HG03060 (cell line): ENCODE data around the gene NFKBIE.
"Not testable (repeated sequence)": the region's sequence is repeated elsewhere in the genome, so short reads cannot be mapped to it uniquely, and the experiment has no call there.

Experiments
- ATAC-seq: cut with Tn5 transposase; IDR thresholded peaks from one replicate; pipeline ENCODE4 v1.9.1; 2021; ENCODE audit warnings: low read depth, moderate number of reproducible peaks; ENCODE audit not compliant: unreplicated experiment

NFKBIE gene, protein sequence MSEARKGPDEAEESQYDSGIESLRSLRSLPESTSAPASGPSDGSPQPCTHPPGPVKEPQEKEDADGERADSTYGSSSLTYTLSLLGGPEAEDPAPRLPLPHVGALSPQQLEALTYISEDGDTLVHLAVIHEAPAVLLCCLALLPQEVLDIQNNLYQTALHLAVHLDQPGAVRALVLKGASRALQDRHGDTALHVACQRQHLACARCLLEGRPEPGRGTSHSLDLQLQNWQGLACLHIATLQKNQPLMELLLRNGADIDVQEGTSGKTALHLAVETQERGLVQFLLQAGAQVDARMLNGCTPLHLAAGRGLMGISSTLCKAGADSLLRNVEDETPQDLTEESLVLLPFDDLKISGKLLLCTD

DNA sequence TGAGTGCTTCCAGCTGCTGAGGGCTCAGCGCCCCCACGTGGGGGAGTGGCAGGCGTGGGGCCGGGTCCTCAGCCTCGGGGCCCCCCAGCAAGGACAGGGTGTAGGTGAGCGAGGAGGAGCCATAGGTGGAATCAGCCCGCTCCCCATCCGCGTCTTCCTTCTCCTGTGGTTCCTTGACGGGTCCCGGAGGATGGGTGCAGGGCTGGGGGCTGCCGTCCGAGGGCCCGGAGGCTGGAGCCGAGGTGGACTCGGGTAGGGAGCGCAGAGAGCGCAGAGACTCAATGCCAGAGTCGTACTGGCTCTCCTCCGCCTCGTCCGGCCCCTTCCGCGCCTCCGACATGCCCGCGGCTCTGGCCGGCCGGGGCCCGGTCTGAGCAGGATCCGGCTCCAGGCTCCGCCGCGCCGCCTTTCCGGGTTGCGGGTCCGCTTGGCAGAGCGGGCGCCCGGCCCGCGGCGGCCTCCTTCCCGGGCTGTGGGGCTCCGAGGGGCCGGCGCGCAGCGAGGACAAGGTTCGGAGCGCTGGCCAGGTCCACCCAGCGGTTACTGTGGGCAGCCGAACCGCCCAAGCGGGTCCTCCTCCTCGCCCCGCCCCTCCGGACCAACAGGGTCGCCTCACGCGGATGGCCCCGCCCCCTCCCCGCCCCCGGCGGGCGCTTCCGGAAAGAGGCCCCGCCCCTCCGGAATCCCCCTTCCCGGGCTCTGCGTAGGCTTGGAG, at the start of gene NFKBIE:
TSS of gene NFKBIE (minus strand) at position 545 of the 715 bp plus-strand sequence. CDS start at position 340, 205 bp downstream.
- peak; percentile 4 for ATAC-seq

DNA sequence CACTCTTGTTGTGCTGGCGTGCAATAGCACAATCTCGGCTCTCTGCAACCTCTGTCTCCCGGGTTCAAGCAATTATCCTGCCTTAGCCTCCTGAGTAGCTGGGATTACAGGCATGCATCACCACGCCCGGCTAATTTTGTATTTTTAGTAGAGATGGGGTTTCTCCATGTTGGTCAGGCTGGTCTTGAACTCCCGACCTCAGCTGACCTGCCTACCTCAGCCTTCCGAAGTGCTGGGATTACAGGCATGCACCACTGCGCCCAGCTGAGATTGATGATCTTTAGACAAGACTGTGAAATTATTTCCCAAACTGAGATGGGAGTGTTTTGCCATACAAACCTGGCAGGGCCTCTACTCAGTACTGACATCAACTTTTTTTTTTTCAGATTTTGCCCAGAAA, 49.3 kb upstream of the NFKBIE start:
- not testable (repeated sequence) for ATAC-seq

DNA sequence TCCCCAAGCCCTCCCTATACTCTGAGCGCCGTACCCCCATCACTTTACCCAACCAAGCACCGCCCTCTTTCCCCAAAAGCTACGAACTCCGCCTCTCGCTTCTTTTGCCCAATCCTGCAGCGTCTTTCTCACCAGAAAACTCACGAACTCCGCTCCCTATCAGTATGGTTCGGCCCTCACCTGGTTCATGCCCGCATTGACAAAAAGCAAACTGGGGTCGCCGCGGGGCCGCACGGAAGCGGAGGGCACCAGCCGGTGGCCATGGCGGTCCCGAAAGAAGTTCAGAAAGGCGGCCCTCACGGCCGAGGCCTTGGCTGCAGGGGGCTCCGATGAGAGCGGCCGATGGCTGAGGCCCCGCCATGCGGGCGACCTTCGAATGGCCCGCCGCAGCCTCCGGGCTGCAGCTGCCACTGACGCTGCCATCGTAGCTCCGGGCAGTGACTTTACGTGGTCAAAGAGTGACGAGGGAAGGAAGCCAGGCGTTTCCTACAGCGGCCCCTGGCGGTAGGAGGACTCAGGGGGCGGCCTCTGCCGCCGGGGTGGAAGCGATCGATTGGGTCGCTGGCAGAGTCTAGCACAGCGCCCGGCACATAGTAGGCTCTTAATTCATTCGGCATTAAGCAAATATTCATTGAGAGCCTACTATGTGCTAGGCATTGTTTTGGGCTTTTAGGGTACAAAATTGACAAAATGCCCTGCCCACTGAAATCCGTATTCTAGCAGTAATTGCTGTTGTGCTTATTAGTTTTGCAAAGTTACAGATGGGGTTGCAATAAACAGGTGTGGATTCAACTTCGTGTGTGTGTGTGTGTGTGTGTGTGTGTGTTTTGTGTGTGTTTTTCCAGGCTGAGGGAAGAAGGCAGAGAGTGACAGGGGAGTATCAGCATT, 47.8 kb upstream of the NFKBIE start, which contains the start of gene AARS2:
TSS of gene AARS2 (minus strand) at position 447 of the 888 bp plus-strand sequence. CDS start at position 423, 24 bp downstream.
- ATAC-seq, result peak; percentile 71

DNA sequence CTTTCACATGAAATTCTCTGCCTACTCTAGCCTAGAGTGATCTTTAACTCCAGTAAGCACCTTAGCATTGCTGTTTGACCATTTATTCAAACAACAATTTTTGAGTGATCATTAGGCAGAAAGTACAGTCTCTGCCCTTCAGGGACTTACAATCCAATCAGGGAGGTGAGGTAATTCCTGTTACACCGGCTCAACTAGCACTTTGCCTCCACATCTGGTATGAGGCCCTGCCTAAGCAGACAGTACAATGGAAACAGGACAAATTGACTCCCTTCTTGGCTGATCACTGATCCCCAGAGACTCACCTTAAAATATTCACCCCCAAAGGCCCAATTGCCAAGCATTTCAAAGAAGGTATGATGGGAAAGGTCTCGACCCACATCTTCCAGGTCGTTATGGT, 46.4 kb upstream of the NFKBIE start:
- no peak for ATAC-seq

DNA sequence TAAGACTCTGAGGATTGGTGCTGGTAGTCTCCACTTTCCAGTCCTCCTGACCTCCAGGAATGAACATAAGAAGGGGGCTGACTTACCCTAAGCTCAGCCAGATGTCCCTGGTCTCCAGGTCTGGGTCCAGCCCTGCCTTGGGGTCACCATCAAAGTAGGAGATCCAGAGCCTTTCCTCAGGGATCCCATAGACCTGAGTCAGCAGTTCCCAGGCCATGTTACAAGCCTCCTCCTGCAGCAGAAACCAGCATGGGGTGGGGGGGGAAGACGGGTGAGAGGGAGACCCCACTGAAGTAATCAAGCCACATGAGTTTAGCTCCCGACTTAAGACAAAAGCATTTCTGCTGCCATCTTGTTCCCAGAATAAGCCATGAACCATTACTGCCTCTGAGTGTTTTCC, 46.0 kb upstream of the NFKBIE start:
- ATAC-seq, result no peak

DNA sequence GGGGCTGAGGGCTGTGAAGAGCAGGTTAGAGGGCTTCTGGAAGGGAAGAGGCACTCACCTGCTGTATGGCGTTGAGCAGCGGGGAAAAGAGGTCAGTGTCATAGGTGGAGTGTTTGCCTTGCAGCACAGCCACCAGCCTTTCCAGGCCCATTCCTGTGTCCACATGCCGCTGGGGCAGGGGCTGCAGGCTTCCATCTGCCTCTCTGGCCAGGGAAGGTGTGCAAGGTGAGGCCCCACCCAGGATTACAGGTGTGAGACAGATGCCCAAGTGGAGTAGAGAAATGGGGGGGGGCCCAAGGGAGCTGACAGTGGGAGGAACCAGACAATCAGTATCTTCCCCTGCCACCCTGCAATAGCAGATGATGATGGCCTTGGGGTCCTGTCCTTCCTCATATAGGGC, 44.9 kb upstream of the NFKBIE start:
- ATAC-seq, result no peak

DNA sequence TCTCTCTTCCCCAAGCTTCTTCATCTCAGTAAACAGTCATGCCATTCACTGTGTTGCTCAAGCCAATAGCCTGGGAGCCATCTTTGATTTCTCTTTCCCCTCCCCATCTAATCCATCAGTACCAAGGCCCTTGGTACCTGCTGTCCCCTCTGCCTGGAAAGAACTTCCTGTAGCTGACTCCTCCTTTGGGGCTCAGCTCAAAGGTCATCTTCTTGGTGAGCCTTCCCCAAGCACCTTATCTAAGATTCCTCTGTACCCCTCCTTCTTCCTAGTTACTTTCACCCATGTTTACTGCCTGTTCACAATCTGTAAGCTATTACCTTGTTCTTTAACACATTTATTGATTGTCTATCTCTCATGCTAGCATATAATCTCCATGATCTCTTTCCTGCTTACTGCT, 44.3 kb upstream of the NFKBIE start:
- ATAC-seq, result no peak

DNA sequence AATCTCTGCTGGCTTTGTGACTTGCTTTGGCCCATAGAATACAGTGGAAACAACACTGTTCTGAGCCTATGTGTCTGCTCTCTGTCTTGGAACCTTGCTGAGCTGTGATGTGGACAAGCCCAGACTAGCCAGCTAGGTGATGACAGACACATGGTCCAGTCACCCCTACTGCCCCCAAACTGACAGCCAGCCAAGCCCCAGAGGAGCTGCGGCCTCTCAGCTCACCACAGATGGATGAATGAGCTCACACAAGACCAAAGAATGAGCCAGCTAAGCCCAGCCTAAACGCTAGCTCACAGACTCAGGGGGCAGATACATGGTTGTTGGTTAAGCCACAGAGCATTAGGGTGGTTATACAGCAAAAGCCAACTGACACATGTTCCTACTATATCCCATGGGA, 43.7 kb upstream of the NFKBIE start:
- ATAC-seq, result no peak

DNA sequence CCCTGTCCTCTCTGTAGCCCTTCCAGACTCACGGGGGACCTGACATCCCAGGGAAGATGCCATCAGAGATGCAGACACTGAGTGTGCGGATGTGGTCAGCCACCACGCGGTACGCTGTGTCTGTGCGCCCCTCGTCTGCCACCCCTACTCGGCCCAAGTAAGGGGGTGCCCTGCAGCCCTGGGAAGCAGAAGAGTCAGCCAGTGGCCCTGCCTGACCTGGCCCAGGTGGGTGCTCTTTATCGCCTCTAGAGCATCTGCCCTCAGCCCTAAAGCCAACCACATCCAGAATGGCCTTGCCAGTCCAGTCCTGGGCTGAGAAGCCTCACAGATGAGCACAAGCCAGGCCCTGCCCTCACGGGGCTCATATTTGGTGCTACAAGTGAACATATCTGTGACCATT, 41.9 kb upstream of the NFKBIE start:
- ATAC-seq, result no peak

DNA sequence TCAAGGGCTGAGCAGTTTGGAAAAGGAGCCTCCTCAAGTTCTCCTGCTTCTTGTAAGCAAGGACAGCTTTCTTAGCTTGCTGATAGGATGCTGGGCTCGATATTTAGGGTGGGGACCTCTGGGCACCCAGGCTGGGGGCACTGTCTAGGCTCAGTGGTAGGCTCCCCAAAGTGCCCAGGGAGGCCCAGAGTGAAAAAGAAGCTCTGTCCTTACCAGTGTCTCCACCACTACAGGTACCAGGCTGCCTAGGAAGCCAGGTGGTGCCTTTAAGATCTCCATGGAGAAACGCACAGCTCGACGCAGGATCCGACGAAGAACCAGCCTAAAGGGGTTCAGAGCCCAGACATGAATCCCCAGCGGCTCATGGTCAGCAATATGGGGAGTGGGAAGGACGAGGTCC, 41.4 kb upstream of the NFKBIE start:
- no peak for ATAC-seq

DNA sequence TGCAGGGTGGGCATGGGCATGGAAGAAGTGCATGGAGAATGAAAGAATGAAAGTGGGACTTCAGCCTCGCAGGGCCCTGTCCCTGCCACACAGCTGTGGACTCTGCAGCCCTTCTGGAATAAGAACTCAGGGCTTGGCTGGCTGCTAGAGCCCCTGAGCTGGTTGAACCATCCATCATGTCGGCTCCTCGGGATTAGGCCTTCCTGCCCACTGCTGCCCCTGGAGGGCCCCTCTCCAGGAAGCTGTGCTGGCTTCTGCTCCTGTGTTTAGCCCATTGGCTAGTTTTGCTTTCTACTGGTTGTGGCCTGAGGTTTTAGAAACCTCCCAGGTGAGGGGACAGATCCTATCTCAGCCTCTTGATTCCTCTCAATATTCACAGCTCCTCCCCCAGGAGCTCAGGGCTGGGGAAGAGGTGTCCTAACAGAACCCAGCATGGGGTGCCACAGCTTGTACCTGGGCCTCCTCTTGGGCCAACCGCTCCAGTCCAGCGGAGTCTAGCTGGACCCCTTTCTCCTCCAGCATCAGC, 39.9 kb upstream of the NFKBIE start:
- ATAC-seq, result no peak

DNA sequence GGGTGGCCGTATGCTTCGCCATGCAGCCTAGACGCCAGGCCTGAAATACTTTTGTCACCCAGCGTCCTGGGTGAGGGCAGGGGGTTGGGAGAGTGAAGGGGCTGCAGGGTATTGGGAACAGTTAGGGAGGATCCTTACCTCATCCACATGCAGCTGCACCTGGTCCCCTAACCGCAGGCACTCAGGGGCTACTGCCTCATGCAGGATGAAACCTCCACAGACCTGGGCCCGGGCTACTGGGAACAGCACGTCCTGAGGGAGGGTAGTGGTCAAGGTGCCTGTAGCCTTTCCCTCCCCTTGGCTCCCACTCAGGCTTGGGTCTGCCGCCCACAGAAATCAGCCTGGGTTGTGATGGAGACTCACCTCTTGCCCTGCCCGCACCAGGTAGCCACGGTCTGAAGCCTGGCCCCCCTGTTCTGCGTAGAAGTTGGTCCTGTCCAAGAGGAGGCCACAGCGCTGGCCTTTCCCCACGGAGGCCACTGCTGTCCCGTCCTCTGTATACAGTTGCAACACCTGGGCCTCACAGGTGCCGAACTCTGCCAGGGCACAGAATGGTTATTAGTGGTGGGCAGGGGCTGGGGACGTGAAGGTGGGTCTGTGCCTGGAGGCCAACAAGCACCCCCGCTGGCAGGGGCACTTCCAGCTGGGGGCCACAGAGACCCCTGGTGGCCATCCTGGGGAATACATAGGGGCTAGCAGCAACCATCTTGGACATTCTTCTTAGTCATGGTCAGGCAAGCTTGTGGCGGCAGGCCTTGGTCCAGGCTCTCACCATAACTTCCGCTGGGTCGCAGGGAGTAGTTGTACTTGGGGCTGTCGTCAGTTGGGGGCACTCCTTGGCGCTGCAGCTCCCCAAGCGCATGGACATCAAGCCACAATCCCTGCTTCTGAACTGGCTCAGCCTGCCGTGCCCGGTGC, 39.2 kb upstream of the NFKBIE start:
- no peak for ATAC-seq

DNA sequence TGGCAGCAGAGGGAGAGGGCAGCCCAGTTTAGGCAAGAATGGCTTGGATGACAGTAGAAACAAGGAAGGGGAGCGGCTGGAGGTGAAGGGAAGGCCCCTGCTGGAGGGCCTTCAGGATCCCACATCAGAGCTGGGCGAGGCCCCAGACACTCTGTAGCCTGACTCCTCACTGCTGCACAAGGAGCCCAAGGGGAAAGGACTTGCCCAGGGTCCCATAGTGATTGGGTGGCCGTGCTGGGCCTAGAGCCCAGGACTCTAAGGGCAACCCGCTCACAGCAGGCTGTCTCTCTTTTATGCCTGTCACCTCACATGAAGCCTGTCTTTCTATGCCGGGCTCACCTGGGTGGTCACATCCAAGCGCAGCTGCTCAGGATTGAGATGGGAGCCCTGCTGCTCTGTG, 38.5 kb upstream of the NFKBIE start:
- no peak for ATAC-seq

DNA sequence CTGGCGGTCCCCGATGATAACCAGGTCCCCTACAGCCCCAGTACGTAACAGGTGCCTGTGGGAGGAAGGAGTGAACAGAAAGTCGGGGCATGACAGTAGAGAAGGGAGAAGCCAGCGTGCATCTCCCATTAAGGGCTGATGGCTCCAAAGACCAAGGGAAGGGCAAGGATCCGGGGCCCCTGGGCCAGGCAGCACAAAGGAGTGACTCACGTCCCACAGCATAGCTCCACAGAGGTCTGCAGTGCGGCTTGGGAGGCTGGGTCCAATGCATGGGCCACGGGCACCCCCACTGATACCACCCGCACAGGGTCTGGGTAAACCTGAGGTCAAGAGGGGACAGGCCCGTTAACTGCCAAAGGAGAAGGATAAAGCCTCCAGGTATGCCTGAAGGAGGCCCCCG, 37.5 kb upstream of the NFKBIE start:
- ATAC-seq, result no peak

DNA sequence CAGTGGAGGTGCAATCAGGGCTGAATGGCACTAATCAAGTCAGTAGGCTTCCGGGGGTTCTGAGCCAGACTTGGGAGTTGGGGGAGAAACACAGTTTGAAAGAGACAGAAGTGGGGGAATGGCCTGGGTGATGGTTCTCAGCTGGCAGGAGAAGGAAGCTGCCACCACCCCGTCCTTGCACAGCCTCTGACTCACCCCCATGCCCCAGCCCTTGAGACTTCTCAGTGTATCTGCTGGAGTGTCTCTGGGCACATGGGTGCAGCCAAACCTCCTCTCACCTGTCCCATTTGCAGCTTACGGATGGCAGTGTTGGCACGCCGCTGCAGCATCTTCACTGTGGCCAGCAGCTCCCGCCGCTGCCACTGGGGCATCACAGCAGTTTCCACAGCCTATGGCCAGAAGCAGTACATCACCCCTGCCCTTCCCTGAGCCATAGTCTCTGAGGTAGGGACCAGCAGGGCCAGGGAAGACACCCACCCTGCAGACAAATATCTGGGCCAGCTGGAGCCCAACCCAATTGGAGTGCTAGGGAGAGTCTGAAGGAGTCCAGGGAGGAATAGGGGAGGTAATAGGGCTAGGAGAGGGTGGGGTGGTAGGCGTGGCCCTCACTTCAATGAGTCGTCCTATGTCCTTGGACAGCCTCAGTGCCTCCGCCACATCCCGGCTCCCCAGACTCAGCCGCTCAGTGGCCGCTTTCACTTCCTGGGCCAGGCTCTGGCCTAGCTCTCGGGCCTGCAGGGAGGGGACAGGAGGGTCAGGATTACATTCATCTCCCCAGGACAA, 36.6 kb upstream of the NFKBIE start:
- no peak for ATAC-seq

DNA sequence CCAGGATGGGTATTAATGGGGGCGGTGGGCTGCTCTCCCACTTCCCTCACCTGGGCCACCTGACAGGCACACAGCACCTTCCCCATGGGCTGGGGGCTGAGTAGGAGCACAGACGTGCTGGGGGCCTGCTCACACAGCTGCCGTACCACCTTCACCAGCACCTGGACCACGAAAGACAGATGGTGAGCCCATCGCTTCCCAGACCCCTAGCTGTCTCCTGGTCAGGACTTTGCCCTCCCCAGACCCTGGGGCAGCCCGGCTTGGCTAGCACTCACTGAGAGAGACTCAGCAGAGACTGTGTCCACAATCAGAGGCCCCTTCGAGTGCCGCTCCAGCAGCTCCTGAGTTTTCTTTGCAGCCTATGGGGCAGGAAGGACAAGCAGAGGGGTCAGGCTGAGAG, 35.8 kb upstream of the NFKBIE start:
- ATAC-seq, result no peak

DNA sequence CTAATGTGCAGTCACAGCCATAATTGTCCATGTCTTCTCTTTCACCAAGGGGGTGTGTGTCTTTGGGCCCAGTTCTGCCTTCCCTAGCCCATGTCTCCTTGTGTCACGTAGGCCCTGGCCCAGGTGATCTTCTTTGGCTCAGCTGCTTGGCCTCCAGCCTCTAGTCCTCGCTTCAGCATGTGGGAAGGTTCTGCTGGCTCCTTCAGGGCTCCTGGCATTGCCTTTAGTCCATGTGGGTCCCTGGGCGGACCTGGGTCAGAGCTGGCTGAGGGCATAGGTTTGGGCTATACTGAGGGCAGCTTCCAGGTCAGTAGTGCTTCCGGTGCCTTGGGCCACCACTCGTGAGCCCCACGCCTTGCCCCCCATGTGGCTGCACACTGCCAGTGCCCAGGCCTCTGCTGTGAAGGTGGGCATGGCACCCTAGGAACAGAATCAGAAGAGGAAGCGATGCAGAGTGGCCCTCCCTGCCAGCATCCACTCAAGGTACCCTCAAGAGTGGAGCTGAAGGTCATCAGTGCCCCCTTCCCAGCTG, 35.0 kb upstream of the NFKBIE start:
- no peak for ATAC-seq

DNA sequence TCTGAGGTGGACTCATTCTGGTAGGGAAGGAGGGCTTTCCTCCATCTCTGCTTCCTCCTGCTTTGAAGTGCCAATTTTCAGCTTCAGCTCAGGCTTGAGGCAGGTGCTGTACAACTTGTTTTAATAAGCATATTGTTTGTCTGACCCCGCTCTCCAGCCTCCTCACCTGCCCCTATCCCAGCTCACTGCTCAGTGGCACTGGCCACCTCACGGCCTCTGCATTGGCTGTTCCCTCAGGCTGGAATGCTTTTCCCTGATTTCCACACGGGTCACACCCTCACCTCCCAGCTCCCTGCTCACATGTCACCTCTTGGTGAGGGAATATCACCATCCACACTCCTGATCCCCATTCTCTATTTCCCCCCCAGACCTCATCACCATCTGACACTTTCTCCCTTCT, 33.5 kb upstream of the NFKBIE start:
- ATAC-seq, result no peak
